Measurements from ENCODE around the gene HNF1B.
"Not testable (repeated sequence)": the region's sequence is repeated elsewhere in the genome, so short reads cannot be mapped to it uniquely, and the experiment has no call there.

Gene HNF1B

GRCh38 chr17:37699285-37699973, 45.4 kb downstream of the HNF1B start:
- DNase-seq, result no peak

GRCh38 chr17:37698911-37699255, 46.0 kb downstream of the HNF1B start:
- no peak for DNase-seq

- no peak for DNase-seq
Measured at GRCh38 chr17:37698132-37698910, 46.5 kb downstream of the HNF1B start.

GRCh38 chr17:37697381-37697780, 47.5 kb downstream of the HNF1B start:
- DNase-seq, result no peak

- no peak for DNase-seq
Measured at GRCh38 chr17:37696366-37696765, 48.5 kb downstream of the HNF1B start.

DNA sequence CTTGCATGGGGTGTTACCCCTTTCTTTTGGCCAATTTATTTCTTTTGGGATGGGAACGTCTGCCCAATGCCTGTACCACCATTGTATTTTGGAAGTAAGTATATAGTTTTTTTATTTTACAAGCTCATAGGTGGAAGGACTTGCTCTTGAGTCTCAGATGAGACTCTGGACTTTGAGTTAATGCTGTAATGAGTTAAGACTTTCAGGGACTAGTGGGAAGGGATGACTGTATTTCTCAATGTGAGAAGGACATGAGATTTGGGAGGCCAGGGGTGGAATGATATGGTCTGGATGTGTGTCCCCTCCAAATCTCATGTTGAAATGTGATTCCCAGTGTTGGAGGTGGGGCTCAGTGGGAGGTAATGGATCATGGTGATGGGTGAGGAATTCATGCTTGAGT, 49.1 kb downstream of the HNF1B start:
- no peak for DNase-seq

DNA sequence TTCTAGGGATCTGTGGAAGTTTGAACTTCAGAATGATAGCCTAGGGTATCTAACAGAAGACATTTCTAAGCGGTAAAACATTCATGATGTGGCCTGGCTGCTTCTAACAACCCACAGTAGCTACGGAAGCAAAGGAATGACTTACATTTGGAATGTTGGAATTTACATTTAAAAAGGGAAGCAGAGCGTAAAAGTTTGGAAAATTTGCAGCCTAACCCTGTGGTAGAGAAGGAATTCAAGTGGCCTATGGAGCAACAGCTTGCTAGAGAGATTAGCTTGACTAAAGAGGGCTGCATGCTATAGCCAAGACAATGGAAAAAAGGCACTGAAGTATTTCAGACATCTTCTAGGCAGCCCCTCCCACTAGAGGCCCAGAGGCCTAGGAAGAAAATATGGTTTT, 50.1 kb downstream of the HNF1B start:
- DNase-seq, result no peak

DNA sequence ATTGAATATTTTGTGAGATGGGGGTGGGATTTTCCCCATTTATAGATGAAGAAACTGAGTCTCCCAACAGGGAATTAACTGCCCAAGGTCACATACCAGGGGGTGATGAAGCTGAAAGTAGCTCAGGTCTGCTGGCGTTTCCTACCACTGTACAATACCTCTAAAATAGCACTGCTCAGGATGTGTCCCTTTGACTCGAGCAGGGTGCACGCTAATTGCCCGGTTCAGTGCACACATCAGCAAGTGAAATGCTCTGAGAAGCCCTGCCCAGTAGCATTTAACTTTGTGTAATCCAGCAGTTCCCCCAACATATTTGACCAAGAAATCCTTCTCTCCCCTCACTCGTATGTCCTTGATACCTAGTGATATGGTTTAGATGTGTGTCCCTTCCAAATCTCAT, 51.5 kb downstream of the HNF1B start:
- no peak for DNase-seq

GRCh38 chr17:37691807-37692206, 53.1 kb downstream of the HNF1B start:
- no peak for DNase-seq

DNA sequence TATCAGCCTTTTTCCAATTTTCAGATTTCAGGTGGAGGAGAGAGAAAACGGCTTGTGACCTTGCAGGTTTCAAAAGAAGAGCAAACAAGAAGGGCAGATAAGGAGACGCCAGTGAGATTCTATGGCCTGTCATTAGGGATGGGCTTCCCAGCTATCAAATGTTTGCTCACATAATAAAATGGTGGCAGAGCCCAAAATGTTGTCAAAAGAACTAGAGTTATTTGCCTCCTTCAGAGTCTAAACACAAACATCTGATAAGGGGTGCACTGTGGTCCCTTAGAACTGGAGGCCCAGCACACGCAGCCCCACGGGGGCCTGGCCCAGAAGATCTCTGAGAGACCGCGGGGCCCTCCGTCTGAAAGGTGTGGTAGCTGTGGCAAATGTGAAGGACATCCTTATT, 55.5 kb downstream of the HNF1B start:
- no peak for DNase-seq

GRCh38 chr17:37683454-37683984, 61.3 kb downstream of the HNF1B start:
- no peak for DNase-seq

DNA sequence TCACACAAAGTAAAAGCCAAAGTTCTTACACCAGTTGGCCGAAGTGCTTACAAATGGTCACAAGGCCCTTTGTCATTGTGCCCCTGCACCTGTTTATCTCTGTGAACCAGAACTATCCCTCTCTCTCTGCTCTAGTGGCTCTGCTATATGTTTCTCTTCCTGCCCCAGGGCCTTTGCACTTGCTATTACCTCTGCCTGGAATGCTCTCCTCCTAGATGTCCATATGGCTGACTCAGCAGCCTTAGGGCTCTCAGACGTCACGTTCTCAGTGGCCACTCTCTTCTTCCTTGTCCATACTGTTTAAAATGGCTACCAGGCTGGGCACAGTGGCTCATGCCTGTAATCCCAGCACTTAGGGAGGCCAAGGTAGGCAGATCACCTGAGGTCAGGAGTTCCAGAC, 62.9 kb downstream of the HNF1B start:
- DNase-seq, result no peak

DNA sequence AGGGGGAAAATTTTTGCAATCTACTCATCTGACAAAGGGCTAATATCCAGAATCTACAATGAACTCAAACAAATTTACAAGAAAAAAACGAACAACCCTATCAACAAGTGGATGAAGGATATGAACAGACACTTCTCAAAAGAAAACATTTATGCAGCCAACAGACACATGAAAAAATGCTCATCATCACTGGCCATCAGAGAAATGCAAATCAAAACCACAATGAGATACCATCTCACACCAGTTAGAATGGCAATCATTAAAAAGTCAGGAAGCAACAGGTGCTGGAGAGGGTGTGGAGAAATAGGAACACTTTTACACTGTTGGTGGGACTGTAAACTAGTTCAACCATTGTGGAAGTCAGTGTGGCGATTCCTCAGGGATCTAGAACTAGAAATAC, 64.9 kb downstream of the HNF1B start:
- not testable (repeated sequence) for DNase-seq

GRCh38 chr17:37678036-37678435, 66.8 kb downstream of the HNF1B start:
- DNase-seq, result no peak

- DNase-seq, result no peak
Measured at GRCh38 chr17:37677021-37677420, 67.8 kb downstream of the HNF1B start.

GRCh38 chr17:37676115-37676925, 68.5 kb downstream of the HNF1B start:
- no peak for DNase-seq

DNA sequence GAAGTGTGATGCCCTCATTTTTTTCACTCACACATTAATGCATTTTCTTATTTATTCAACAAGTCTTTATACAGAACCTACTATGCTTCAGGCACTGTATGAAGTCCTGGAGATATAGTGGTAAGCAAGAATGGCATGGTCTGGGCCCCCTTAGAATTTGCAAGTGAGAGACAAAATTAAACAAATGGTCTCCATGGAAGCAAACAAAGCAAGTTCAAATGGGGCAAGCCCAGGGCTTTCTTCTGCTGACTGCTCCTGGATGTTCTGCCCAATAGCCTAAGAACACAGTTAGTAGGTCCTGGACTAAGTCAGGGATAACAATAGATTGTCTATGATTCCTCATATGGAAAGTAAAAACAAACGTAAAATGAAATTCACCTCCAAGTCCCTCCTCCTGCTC, 70.3 kb downstream of the HNF1B start:
- DNase-seq, result no peak

GRCh38 chr17:37673386-37673785, 71.5 kb downstream of the HNF1B start:
- DNase-seq, result no peak

GRCh38 chr17:37672548-37673078, 72.2 kb downstream of the HNF1B start:
- DNase-seq, result no peak

DNA sequence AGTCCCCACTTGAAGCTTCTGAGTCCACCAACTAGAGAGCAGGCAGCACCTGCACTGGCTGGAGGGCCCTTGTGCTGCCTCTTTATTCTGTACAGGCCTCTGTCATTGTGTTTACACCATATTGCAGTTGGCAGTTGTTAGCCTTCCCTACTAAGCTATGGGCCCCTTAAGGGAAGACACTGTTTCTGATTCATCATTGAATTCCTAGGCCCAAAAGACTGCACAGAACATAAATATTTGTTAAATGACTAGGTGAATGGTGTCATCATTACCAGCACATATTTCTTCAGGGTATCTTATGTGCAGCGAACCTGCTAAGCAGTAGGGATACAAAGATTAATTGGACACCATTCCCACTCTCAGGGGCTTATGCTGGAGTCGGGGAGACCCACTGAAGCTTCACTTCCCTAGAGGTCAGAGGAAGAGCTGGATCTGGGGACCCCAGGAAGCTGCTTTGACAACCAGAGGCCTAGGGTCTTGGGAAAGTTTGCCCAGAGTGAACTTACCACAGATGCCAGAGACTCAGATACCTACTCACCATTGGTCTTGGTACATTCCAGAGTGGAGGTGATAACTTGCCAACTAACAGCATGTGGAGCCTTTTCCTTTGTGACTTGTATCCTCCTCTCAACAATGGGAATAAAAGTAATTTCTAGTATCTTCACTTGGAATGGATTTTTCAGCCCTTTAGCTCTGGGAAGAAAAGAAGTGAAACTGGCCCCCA, 72.9 kb downstream of the HNF1B start:
- DNase-seq, result peak; percentile 78

DNA sequence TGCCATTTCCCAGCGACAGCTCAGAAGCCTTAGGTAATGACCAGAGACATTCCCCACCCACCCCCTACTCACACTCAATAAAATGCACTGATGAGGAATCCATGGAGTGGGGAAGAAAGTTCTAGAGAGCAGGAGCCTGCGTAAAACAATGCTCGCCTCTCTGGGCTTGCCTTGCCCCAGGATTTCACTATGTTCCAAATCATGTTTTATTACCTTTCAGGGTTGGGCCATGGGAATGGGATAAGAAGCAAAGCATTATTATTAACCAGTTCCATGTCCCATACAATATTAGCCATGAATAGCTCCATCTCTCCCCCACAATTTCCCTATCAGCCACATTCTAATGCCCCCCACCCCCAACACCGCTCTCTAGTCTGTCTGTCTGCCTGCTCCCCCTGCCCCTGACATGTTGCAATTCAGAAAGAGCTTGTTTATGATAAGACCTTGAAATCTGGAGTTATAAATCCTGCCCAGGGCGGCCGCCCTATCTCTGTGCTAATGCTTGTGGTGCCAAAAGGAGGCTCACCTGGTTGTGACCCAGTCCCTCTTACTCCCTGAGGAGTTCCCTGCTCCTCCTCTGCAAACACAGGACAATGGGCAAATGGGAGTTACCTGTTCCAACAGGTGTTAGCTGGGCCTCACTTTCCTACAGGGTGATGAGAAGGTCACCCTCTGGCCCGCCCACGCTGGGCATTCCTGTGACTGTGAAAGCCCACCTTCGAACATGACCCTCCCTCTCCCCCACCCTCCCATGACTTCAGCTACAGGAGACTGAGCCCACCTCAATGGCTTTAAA, 73.6 kb downstream of the HNF1B start:
- peak; percentile 78 for DNase-seq

DNA sequence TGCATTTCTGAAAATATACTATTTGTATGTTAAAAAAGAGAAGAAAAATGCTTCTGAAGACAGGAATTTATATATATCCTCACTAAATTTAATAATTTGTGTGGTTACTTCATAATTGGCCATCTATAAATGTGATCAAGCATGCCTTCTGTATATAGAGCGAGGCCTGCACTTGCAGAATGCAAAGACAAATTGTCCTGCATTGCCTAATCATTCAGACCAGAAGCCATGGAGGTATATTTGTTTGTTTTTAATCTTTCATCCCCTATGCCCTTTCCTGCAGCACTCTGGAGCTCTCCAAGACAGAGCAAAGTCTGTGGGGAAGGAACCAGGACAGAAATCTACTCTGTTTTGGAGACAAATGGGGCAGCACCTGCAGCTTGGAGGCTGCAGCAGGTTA, 77.8 kb downstream of the HNF1B start:
- no peak for DNase-seq

Data from NCI-H187 treated with DMSO at 0.1 percent for 48 hours (cell line).